ENCODE measurements around the gene AGO4.
"Not testable (repeated sequence)": the region's sequence is repeated elsewhere in the genome, so short reads cannot be mapped to it uniquely, and the experiment has no call there.

Gene AGO4

GRCh38 chr1:35869245-35869950, 61.6 kb downstream of the AGO4 start:
- ATAC-seq, result not testable (repeated sequence)

GRCh38 chr1:35870651-35871309, 63.0 kb downstream of the AGO4 start:
- ATAC-seq, result no peak

- ATAC-seq, result no peak
Observed at GRCh38 chr1:35873243-35873750, 65.5 kb downstream of the AGO4 start.

GRCh38 chr1:35874115-35874514, 66.3 kb downstream of the AGO4 start:
- not testable (repeated sequence) for ATAC-seq

- ATAC-seq, result no peak
Observed at GRCh38 chr1:35876988-35877387, 69.2 kb downstream of the AGO4 start.

GRCh38 chr1:35881850-35882273, 74.0 kb downstream of the AGO4 start:
- ATAC-seq, result no peak

GRCh38 chr1:35882586-35882944, 74.7 kb downstream of the AGO4 start:
- no peak for ATAC-seq

- peak; percentile 90 to 97 for ATAC-seq
Observed at GRCh38 chr1:35882945-35883634, 75.3 kb downstream of the AGO4 start, which contains the start of gene AGO1. TSS of gene AGO1 (plus strand) at chr1:35883209. CDS start at chr1:35883422, 213 bp downstream.

GRCh38 chr1:35883635-35884101, 75.9 kb downstream of the AGO4 start:
- no peak for ATAC-seq

- no peak for ATAC-seq
Observed at GRCh38 chr1:35884934-35885333, 77.1 kb downstream of the AGO4 start.

GRCh38 chr1:35885961-35886558, 78.2 kb downstream of the AGO4 start:
- no peak for ATAC-seq

GRCh38 chr1:35886577-35887431, 79.0 kb downstream of the AGO4 start:
- no peak for ATAC-seq

- ATAC-seq, result no peak
Observed at GRCh38 chr1:35887508-35887907, 79.7 kb downstream of the AGO4 start.

- ATAC-seq, result no peak
Observed at GRCh38 chr1:35888255-35888654, 80.4 kb downstream of the AGO4 start.

GRCh38 chr1:35888981-35889380, 81.2 kb downstream of the AGO4 start:
- ATAC-seq, result not testable (repeated sequence)

- ATAC-seq, result no peak
Observed at GRCh38 chr1:35893051-35893879, 85.4 kb downstream of the AGO4 start.

GRCh38 chr1:35894183-35894582, 86.4 kb downstream of the AGO4 start:
- ATAC-seq, result peak; percentile 61 to 64

GRCh38 chr1:35894656-35895055, 86.8 kb downstream of the AGO4 start:
- ATAC-seq, result no peak

GRCh38 chr1:35899941-35900340, 92.1 kb downstream of the AGO4 start:
- ATAC-seq, result no peak

GRCh38 chr1:35901235-35901634, 93.4 kb downstream of the AGO4 start:
- no peak for ATAC-seq

- ATAC-seq, result no peak
Observed at GRCh38 chr1:35902671-35903070, 94.9 kb downstream of the AGO4 start.

Measured in activated CD4-positive, CD25-positive, alpha-beta regulatory T cell treated with anti-CD3 and anti-CD28 coated beads, Interleukin-2, amount 50 U/mL, for 24 hours (primary cell).